ENCODE results near the gene PRDM16. TPM values are rescaled to one million over a fixed set of nuclear protein-coding genes. Genes with fewer than 3 reads are reported as not detected.

PRDM16 gene
- total RNA-seq, 1 experiment from 2014 or later: not detected

GRCh38 chr1:3468236-3469103, 399.5 kb downstream of the PRDM16 start:
- intact Hi-C loops (cut with micrococcal nuclease): no loop called here
- CTCF ChIA-PET: interaction anchor here (0.6 to 2.1 kb wide), 4 partner anchors 16 to 86 kb away, joined by 3 to 11 read pairs (median 4); no protein-coding TSS in a partner anchor
- H3K36me3 Mint-ChIP-seq (ENCODE audit: insufficient read depth, unreplicated experiment): no peaks in the 10 kb centered on the region
- H3K4me1 Mint-ChIP-seq (ENCODE audit: insufficient read depth, unreplicated experiment): peaks cover 16% of the 10 kb centered on the region
- DNase-seq (ENCODE audit: unreplicated experiment): no peak
- TF ChIP-seq CTCF (IDR thresholded peaks at IDR 0.05; ENCODE audit: unreplicated experiment): no peak
- POLR2A ChIA-PET: interaction anchor here (0.6 kb wide), 1 partner anchor 201 kb away, joined by 3 read pairs; no protein-coding TSS in a partner anchor
- H3K4me3 Mint-ChIP-seq (ENCODE audit: unreplicated experiment): no peak overlapping the region
- H3K27me3 Mint-ChIP-seq (ENCODE audit: insufficient read depth, unreplicated experiment): no peaks in the 10 kb centered on the region
- BruUV-seq (replicated peaks): no TSS peak
- H3K27ac Mint-ChIP-seq (ENCODE audit: low read depth, unreplicated experiment): no peak overlapping the region
- H3K9me3 Mint-ChIP-seq (ENCODE audit: unreplicated experiment): no peaks in the 10 kb centered on the region

GRCh38 chr1:3469104-3469848, 400.3 kb downstream of the PRDM16 start:
- Mint-ChIP-seq H3K36me3 (ENCODE audit: insufficient read depth, unreplicated experiment) (no peaks in the 10 kb centered on the region), H3K27ac (ENCODE audit: low read depth, unreplicated experiment) (no peak overlapping the region), H3K9me3 (ENCODE audit: unreplicated experiment) (no peaks in the 10 kb centered on the region), H3K4me1 (ENCODE audit: insufficient read depth, unreplicated experiment) (peaks cover 22% of the 10 kb centered on the region), H3K27me3 (ENCODE audit: insufficient read depth, unreplicated experiment) (no peaks in the 10 kb centered on the region), H3K4me3 (ENCODE audit: unreplicated experiment) (no peak overlapping the region)
- CTCF ChIA-PET: interaction anchor here (0.9 to 2.1 kb wide), 3 partner anchors 17 to 85 kb away, joined by 3 to 11 read pairs (median 4); no protein-coding TSS in a partner anchor
- TF ChIP-seq CTCF (IDR thresholded peaks at IDR 0.05; ENCODE audit: unreplicated experiment): no peak
- no peak for DNase-seq (ENCODE audit: unreplicated experiment)
- POLR2A ChIA-PET: no interaction called here
- no TSS peak for BruUV-seq (replicated peaks)
- intact Hi-C loops (cut with micrococcal nuclease): no loop called here

- no TSS peak for BruUV-seq (replicated peaks)
- H3K36me3 Mint-ChIP-seq (ENCODE audit: insufficient read depth, unreplicated experiment): no peaks in the 10 kb centered on the region
- no peaks in the 10 kb centered on the region for H3K9me3 Mint-ChIP-seq (ENCODE audit: unreplicated experiment)
- H3K27me3 Mint-ChIP-seq (ENCODE audit: insufficient read depth, unreplicated experiment): no peaks in the 10 kb centered on the region
- H3K4me3 Mint-ChIP-seq (ENCODE audit: unreplicated experiment): no peak overlapping the region
- H3K4me1 Mint-ChIP-seq (ENCODE audit: insufficient read depth, unreplicated experiment): peaks cover 22% of the 10 kb centered on the region
- peak overlapping the region; percentile 2 for H3K27ac Mint-ChIP-seq (ENCODE audit: low read depth, unreplicated experiment)
- CTCF ChIA-PET: interaction anchor here (0.6 to 2.1 kb wide), 2 partner anchors 17 to 145 kb away, joined by 4 to 11 read pairs; no protein-coding TSS in a partner anchor
- POLR2A ChIA-PET: no interaction called here
- DNase-seq (ENCODE audit: unreplicated experiment): no peak
- no peak for TF ChIP-seq CTCF (IDR thresholded peaks at IDR 0.05; ENCODE audit: unreplicated experiment)
- intact Hi-C loops (cut with micrococcal nuclease): no loop called here
Observed at GRCh38 chr1:3469849-3470649, 401.0 kb downstream of the PRDM16 start.

Measured in MCF 10A (cell line).